ENCODE results near the gene KIF13A.
"Not testable (repeated sequence)": the region's sequence is repeated elsewhere in the genome, so short reads cannot be mapped to it uniquely, and the experiment has no call there.

KIF13A gene

DNA sequence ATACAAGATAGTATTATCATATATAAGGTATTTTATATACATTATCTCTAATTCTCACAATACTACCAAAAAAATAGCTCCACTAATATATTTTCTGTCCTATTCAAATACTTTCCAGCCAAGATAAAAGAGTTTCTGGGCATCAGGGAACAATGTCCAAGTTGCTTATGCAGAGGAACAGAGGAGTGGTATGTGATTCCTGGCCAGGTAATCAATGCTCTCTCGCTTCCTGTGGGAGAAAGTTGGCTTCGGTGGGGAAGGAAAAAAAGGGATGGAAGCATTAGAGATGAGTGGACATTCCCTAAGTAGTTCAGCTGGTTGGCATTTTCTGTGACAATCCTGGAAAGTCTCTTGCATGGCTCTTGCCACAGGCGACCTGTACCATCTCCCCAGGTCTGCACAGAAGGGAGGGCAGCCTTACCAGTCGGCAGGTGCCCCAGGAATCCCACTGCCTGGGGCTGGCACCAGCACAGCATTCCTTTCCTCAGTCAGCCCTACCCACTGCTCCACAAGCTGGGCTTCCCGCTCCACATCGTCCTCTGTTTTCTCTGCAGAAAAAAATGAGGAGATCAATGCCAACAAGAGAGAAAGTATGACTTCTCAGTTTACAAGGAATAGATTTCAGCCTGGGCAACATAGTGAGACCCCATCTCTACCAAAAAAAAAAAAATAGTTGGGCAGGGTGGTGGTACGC is 202.2 kb downstream of the KIF13A start:
- Histone ChIP-seq H3K4me1 (ENCODE audit: control insufficient read depth, insufficient read depth, low read length) (no peaks in the 10 kb centered on the region), H3K4me2 (ENCODE audit: low read length) (no peak overlapping the region), H3K9me3 (replicated peaks; ENCODE audit: low read length) (no peaks in the 10 kb centered on the region), H3K4me3 (ENCODE audit: low read length) (no peak overlapping the region), H3K9ac (ENCODE audit: low read depth, low read length) (no peak overlapping the region), H3K36me3 (ENCODE audit: insufficient read depth, low read length) (peaks cover 46% of the 10 kb centered on the region), H3K27me3 (ENCODE audit: control insufficient read depth, insufficient read depth, low read length) (no peaks in the 10 kb centered on the region)

DNA sequence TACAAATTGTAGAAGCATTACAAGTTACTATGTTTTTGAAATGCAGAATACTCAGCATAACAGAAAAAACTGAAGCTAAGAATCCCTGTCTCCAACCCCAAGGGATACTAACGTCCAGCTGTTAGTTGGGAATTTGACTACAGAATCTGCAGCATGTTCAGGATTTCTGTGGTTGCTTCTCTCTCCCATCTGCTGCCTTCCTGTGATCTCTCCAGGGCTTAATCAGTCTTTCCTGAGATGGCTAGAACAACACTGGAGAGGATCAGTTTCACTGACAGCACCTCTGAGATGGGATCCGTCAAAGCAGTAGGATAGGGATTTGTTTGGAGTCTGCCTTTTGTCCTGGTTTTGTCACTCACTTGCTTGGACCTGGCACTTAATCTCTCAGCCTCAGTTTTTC is 207.4 kb downstream of the KIF13A start:
- Histone ChIP-seq H3K4me3 (ENCODE audit: low read length) (no peak overlapping the region), H3K9me3 (replicated peaks; ENCODE audit: low read length) (no peaks in the 10 kb centered on the region), H3K9ac (ENCODE audit: low read depth, low read length) (no peak overlapping the region), H3K4me2 (ENCODE audit: low read length) (no peak overlapping the region), H3K27me3 (ENCODE audit: control insufficient read depth, insufficient read depth, low read length) (no peaks in the 10 kb centered on the region), H3K36me3 (ENCODE audit: insufficient read depth, low read length) (peaks cover 49% of the 10 kb centered on the region), H3K4me1 (ENCODE audit: control insufficient read depth, insufficient read depth, low read length) (no peaks in the 10 kb centered on the region)

DNA sequence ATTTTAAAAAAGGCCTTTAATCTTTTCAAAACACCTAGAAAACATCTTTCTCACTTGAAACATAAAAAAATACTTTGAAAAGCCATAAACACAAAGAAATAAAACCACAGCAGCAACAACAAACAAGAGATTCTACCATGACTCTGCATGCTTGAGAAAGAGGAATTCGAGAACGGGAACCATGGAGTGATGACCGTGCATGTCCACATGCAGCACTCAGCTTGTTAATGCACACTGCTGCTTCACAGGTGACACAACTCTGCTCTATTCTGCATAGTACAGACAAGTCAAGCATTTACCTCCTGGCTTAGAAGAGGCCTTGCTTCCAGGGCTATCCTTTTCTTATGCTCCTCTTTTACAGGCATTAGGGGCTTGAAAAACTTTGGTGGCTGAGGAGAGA is 215.8 kb downstream of the KIF13A start:
- no peaks in the 10 kb centered on the region for H3K4me1 ChIP-seq (ENCODE audit: control insufficient read depth, insufficient read depth, low read length)
- no peak overlapping the region for H3K4me3 ChIP-seq (ENCODE audit: low read length)
- H3K4me2 ChIP-seq (ENCODE audit: low read length) = no peak overlapping the region
- H3K27me3 ChIP-seq (ENCODE audit: control insufficient read depth, insufficient read depth, low read length) = no peaks in the 10 kb centered on the region
- no peak overlapping the region for H3K9ac ChIP-seq (ENCODE audit: low read depth, low read length)
- no peaks in the 10 kb centered on the region for H3K9me3 ChIP-seq (replicated peaks; ENCODE audit: low read length)
- peaks cover 53% of the 10 kb centered on the region for H3K36me3 ChIP-seq (ENCODE audit: insufficient read depth, low read length)

DNA sequence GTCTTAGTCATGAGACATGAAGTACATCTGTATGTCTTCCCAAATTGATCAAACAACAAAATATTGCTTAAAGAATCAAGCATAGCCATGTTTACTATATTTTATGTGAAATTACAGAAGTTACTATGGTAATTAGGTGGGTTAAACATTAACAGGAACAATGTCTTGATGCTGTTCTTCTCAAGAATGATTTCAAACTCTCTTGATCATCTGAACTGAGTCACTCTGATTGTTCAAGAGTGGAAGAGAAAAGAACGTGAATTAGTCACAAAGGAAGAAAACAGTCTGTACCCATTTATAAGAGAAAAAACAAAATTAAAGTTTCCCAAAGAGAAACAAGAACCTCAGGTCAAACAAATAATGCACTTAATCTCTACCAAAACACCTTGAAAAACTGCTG is 218.6 kb downstream of the KIF13A start:
- no peak overlapping the region for H3K9ac ChIP-seq (ENCODE audit: low read depth, low read length)
- peak overlapping the region; percentile 12 for H3K4me2 ChIP-seq (ENCODE audit: low read length)
- H3K27me3 ChIP-seq (ENCODE audit: control insufficient read depth, insufficient read depth, low read length) = no peaks in the 10 kb centered on the region
- no peaks in the 10 kb centered on the region for H3K4me1 ChIP-seq (ENCODE audit: control insufficient read depth, insufficient read depth, low read length)
- no peaks in the 10 kb centered on the region for H3K9me3 ChIP-seq (replicated peaks; ENCODE audit: low read length)
- H3K36me3 ChIP-seq (ENCODE audit: insufficient read depth, low read length) = peaks cover 46% of the 10 kb centered on the region
- H3K4me3 ChIP-seq (ENCODE audit: low read length) = no peak overlapping the region

DNA sequence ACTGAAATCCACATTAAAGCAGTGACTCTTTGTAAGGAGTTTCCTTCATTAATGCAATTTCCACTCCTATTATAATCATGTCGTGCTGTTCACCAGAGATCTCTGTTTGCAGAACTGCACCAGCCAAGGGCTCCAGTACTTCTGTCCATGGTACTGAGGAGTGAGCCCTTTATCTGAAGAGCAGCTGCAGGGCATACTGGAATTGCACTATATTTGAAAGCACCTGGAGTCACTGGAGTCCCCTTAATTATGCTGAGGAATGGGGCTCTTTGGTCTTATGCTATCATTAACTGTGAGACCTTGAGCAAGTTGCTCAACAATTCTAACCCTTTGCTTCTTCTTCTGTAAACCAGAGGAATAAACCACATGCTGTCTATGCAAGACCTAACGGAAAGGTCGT is 219.0 kb downstream of the KIF13A start:
- no peaks in the 10 kb centered on the region for H3K4me1 ChIP-seq (ENCODE audit: control insufficient read depth, insufficient read depth, low read length)
- no peaks in the 10 kb centered on the region for H3K27me3 ChIP-seq (ENCODE audit: control insufficient read depth, insufficient read depth, low read length)
- H3K9ac ChIP-seq (ENCODE audit: low read depth, low read length) = no peak overlapping the region
- H3K9me3 ChIP-seq (replicated peaks; ENCODE audit: low read length) = no peaks in the 10 kb centered on the region
- H3K4me2 ChIP-seq (ENCODE audit: low read length) = no peak overlapping the region
- H3K36me3 ChIP-seq (ENCODE audit: insufficient read depth, low read length) = peaks cover 44% of the 10 kb centered on the region
- no peak overlapping the region for H3K4me3 ChIP-seq (ENCODE audit: low read length)

DNA sequence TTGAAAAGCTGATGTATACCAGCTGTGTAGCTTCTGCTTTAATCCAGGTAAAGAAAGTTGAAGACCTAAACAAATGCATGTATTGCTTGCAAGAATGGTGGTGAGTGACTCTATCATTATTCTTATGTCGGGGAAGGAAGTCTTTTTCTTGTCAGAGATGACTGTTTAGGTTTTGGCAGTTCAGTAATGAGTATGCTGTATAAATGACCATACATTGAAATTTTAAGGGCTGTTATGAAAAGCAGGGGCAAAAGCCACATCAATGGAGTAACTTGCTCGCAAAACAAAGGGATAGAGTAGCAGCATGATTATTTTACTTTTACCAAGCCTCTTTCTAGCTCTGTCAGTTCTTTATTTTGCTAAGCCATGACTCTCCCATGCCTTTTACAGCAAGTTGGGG is 224.8 kb downstream of the KIF13A start:
- Histone ChIP-seq H3K27me3 (ENCODE audit: control insufficient read depth, insufficient read depth, low read length) (no peaks in the 10 kb centered on the region), H3K9ac (ENCODE audit: low read depth, low read length) (no peak overlapping the region), H3K4me3 (ENCODE audit: low read length) (no peak overlapping the region), H3K4me1 (ENCODE audit: control insufficient read depth, insufficient read depth, low read length) (no peaks in the 10 kb centered on the region), H3K9me3 (replicated peaks; ENCODE audit: low read length) (no peaks in the 10 kb centered on the region), H3K4me2 (ENCODE audit: low read length) (no peak overlapping the region), H3K36me3 (ENCODE audit: insufficient read depth, low read length) (peaks cover 32% of the 10 kb centered on the region)

DNA sequence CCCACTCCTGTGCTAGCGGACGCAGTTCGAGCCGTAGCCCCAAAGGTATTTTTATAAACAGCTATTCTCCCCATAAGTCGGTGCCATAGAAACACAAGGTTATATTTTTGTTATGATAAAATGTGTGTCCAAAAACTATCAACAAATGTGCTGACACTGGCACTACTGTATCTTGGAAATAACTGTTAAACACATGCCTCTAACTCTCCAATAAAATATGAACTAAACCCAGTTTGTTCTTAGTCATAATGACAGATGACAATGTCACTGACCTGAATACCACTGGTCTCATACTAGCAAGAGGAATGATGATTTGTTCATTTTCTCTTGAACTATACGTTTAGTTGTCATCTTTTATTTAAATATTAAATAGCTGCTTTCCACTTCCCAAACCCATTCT is 229.3 kb downstream of the KIF13A start:
- Histone ChIP-seq H3K9me3 (replicated peaks; ENCODE audit: low read length) (no peaks in the 10 kb centered on the region), H3K4me3 (ENCODE audit: low read length) (no peak overlapping the region), H3K4me2 (ENCODE audit: low read length) (no peak overlapping the region), H3K36me3 (ENCODE audit: insufficient read depth, low read length) (peaks cover 20% of the 10 kb centered on the region), H3K9ac (ENCODE audit: low read depth, low read length) (no peak overlapping the region), H3K27me3 (ENCODE audit: control insufficient read depth, insufficient read depth, low read length) (no peaks in the 10 kb centered on the region), H3K4me1 (ENCODE audit: control insufficient read depth, insufficient read depth, low read length) (no peaks in the 10 kb centered on the region)

DNA sequence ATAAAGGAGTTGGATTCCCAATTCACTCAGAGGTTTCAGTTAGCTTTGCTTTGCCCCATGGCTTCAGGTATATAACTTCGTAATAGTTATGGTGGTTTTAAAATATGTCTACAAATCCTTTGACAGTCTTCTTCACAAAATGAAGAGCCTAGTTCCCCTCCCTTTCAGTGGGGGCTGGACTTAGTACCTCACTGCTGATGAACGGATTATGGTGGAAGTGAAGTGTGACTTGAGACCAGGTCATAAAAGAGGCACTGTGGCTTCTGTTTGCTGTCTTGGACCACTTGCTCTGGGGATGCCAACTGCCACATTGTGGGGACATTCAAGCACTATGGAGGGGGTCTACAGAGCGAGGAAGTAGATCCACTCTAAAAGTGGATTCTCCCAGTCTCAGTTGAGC is 233.2 kb downstream of the KIF13A start:
- no peak overlapping the region for H3K4me2 ChIP-seq (ENCODE audit: low read length)
- no peaks in the 10 kb centered on the region for H3K27me3 ChIP-seq (ENCODE audit: control insufficient read depth, insufficient read depth, low read length)
- H3K9ac ChIP-seq (ENCODE audit: low read depth, low read length) = no peak overlapping the region
- peaks cover 4% of the 10 kb centered on the region for H3K36me3 ChIP-seq (ENCODE audit: insufficient read depth, low read length)
- H3K4me3 ChIP-seq (ENCODE audit: low read length) = no peak overlapping the region
- no peaks in the 10 kb centered on the region for H3K9me3 ChIP-seq (replicated peaks; ENCODE audit: low read length)
- no peaks in the 10 kb centered on the region for H3K4me1 ChIP-seq (ENCODE audit: control insufficient read depth, insufficient read depth, low read length)

DNA sequence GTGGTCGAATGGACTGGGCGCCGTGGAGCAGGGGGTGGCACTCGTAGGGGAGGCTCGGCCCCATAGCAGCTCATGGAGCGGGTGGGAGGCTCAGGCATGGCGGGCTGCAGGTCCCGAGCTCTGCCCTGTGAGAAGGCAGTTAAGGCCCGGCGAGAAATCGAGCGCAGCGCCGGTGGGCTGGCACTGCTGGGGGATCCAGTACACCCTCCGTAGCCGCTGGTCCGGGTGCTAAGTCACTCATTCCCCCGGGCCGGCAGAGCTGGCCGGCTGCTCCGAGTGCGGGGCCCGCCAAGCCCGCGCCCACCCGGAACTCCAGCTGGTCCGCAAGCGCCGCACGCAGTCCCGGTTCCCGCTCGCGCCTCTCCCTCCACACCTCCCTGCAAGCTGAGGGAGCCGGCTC is 242.1 kb downstream of the KIF13A start:
- H3K4me1 ChIP-seq (ENCODE audit: control insufficient read depth, insufficient read depth, low read length); H3K4me3 ChIP-seq (ENCODE audit: low read length); H3K4me2 ChIP-seq (ENCODE audit: low read length); H3K27me3 ChIP-seq (ENCODE audit: control insufficient read depth, insufficient read depth, low read length); H3K9me3 ChIP-seq (replicated peaks; ENCODE audit: low read length); H3K9ac ChIP-seq (ENCODE audit: low read depth, low read length); H3K36me3 ChIP-seq (ENCODE audit: insufficient read depth, low read length): not testable (repeated sequence)

DNA sequence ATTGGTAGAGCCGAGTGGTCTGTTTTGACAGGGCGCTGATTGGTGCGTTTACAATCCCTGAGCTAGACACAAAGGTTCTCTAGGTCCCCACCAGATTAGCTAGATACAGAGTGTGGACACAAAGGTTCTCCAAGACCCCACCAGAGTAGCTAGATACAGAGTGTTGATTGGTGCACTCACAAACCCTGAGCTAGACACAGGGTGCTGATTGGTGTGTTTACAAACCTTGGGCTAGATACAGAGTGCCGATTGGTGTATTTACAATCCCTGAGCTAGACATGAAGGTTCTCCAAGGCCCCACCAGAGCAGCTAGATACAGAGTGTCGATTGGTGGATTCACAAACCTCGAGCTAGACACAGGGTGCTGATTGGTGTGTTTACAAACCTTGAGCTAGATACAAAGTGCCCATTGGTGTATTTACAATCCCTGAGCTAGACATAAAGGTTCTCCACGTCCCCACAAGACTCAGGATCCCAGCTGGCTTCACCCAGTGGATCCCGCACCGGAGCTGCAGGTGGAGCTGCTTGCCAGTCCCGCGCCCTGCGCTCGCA is 242.6 kb downstream of the KIF13A start:
- not testable (repeated sequence) for H3K9me3 ChIP-seq (replicated peaks; ENCODE audit: low read length); H3K4me3 ChIP-seq (ENCODE audit: low read length); H3K27me3 ChIP-seq (ENCODE audit: control insufficient read depth, insufficient read depth, low read length); H3K9ac ChIP-seq (ENCODE audit: low read depth, low read length); H3K4me1 ChIP-seq (ENCODE audit: control insufficient read depth, insufficient read depth, low read length); H3K4me2 ChIP-seq (ENCODE audit: low read length); H3K36me3 ChIP-seq (ENCODE audit: insufficient read depth, low read length)

DNA sequence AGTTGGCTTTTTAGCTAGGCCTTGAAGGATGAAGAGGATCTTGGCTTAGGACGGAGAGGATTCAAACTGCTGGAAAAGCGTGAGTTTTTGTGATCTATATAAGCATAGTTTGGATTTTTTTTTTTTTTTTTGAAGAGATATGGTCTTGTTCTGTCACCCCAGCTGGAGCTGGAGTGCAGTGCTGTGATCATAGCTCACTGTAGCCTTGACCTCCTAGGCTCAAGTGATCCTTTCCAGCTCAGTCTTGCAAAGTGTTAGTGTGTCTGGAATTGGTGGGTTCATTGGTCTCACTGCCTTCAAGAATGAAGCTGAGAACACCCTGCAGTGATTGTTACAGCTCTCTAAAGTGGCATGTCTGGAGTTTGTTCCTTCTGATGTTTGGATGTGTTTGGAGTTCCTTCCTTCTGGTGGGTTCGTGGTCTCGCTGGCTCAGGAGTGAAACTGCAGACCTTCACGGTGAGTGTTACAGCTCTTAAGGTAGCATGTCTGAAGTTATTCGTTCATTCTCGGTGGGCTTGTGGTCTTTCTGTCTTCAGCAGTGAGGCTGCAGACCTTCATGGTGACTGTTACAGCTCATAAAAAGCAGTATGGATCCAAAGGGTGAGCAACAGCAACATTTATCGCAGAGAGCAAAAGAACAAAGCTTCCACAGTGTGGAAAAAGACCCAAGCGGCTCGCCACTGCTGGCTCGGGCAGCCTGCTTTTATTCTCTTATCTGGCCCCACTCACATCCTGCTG is 243.2 kb downstream of the KIF13A start:
- Histone ChIP-seq H3K36me3 (ENCODE audit: insufficient read depth, low read length) (no peaks in the 10 kb centered on the region), H3K4me2 (ENCODE audit: low read length) (no peak overlapping the region), H3K4me1 (ENCODE audit: control insufficient read depth, insufficient read depth, low read length) (no peaks in the 10 kb centered on the region), H3K4me3 (ENCODE audit: low read length) (no peak overlapping the region), H3K9me3 (replicated peaks; ENCODE audit: low read length) (no peaks in the 10 kb centered on the region), H3K27me3 (ENCODE audit: control insufficient read depth, insufficient read depth, low read length) (no peaks in the 10 kb centered on the region), H3K9ac (ENCODE audit: low read depth, low read length) (no peak overlapping the region)

DNA sequence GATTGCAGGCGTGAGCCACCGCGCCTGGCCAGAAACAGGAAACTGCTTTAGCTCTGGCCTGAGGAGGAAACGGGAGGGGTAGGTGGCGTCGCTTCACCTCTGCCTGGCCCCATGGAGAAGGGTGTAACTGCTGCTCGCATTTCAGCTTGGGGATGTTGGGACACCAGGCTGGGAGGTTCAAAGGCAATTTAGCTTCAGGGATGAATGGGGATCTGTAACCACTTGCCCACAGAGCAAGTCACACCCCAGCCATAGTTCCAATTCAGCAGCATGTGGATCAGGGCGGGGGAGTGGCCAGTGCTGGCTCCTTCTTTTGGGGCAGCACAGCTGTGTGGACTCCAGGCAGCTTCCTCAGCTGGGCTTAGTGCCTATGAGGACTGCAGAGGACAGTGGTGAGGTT is 245.9 kb downstream of the KIF13A start:
- Histone ChIP-seq H3K4me1 (ENCODE audit: control insufficient read depth, insufficient read depth, low read length) (no peaks in the 10 kb centered on the region), H3K36me3 (ENCODE audit: insufficient read depth, low read length) (no peaks in the 10 kb centered on the region), H3K9ac (ENCODE audit: low read depth, low read length) (no peak overlapping the region), H3K27me3 (ENCODE audit: control insufficient read depth, insufficient read depth, low read length) (no peaks in the 10 kb centered on the region), H3K4me3 (ENCODE audit: low read length) (no peak overlapping the region), H3K9me3 (replicated peaks; ENCODE audit: low read length) (peaks cover 8% of the 10 kb centered on the region), H3K4me2 (ENCODE audit: low read length) (peak overlapping the region; percentile 40)
